HepG2 (cell line): ENCODE measurements around the gene DNAJC11. TPM values are rescaled to one million over a fixed set of nuclear protein-coding genes. Genes with fewer than 3 reads are reported as not detected.

ENCODE experiments used
- AKNA ChIP-seq: sonication (generic); formaldehyde crosslinking; IDR thresholded peaks from 2 replicates; pipeline ENCODE4 v1.4.0; 2020; ENCODE audit warnings: missing genetic modification reagents, borderline replicate concordance
- ASH2L ChIP-seq: fragments of 300-600, 200-600 bp; sonication (generic); IDR thresholded peaks from 2 replicates; pipeline ENCODE4 v1.7.0; 2017; ENCODE audit warnings: low read depth, mild to moderate bottlenecking, moderate library complexity, mixed read lengths, low read length; ENCODE audit not compliant: insufficient read length
- ELF3 ChIP-seq: IDR thresholded peaks from 2 replicates; pipeline ENCODE4 v1.6.1; 2016; ENCODE audit warnings: missing genetic modification reagents, missing compliant biosample characterization
- ERF ChIP-seq: IDR thresholded peaks from 2 replicates; pipeline ENCODE4 v1.6.1; 2018; ENCODE audit warnings: missing biosample characterization, missing genetic modification reagents
- HES4 ChIP-seq: sonication (generic); formaldehyde crosslinking; IDR thresholded peaks from 2 replicates; pipeline ENCODE4 v1.9.0; 2021; ENCODE audit warnings: mild to moderate bottlenecking, missing genetic modification reagents, borderline replicate concordance
- MYC ChIP-seq: sonication (generic); formaldehyde crosslinking; IDR thresholded peaks from 2 replicates; pipeline ENCODE4 v1.9.0; 2021; ENCODE audit warnings: missing genetic modification reagents, borderline replicate concordance
- NCOA2 ChIP-seq: sonication (generic); formaldehyde crosslinking; IDR thresholded peaks from 2 replicates; pipeline ENCODE4 v1.8.0; 2022; ENCODE audit warnings: inconsistent platforms
- NFE2L2 ChIP-seq: fragments of 150-350 bp; IDR thresholded peaks from 2 replicates; pipeline ENCODE4 v1.6.1; 2014; ENCODE audit warnings: low read length
- NPAS2 ChIP-seq: sonication (generic); formaldehyde crosslinking; IDR thresholded peaks from 2 replicates; pipeline ENCODE4 v1.8.0; 2022; ENCODE audit warnings: mild to moderate bottlenecking, missing genetic modification reagents, borderline replicate concordance
- RARA ChIP-seq: IDR thresholded peaks from 2 replicates; pipeline ENCODE4 v1.6.1; 2016; ENCODE audit warnings: missing genetic modification reagents, missing compliant biosample characterization
- TCF7 ChIP-seq: sonication (generic); IDR thresholded peaks from 2 replicates; pipeline ENCODE4 v1.6.1; 2016; ENCODE audit warnings: antibody characterized with exemption, low read depth
- ZNF205 ChIP-seq: IDR thresholded peaks from 2 replicates; pipeline ENCODE4 v1.6.1; 2018; ENCODE audit warnings: missing biosample characterization, missing genetic modification reagents
- ZNF333 ChIP-seq: sonication (generic); formaldehyde crosslinking; IDR thresholded peaks from 2 replicates; pipeline ENCODE4 v1.4.0; 2020; ENCODE audit warnings: mild to moderate bottlenecking, missing genetic modification reagents, borderline replicate concordance
- ZNF503 ChIP-seq: sonication (generic); formaldehyde crosslinking; IDR thresholded peaks from 2 replicates; pipeline ENCODE4 v1.4.0; 2020; ENCODE audit warnings: missing genetic modification reagents
- ZNF644 ChIP-seq: IDR thresholded peaks from 2 replicates; pipeline ENCODE4 v1.6.1; 2016; ENCODE audit warnings: low read depth
- ZNF746 ChIP-seq: sonication (generic); formaldehyde crosslinking; IDR thresholded peaks from 2 replicates; pipeline ENCODE4 v1.8.0; 2022; ENCODE audit warnings: mild to moderate bottlenecking, missing genetic modification reagents
- polyA plus RNA-seq, 8 experiments: library from polyadenylated mRNA; depleted of rRNA in 3 of 8; stranded (reverse) in 7 of 8; unstranded in 1 of 8; fragments of >200 nt; fragmentation: Illumina TruSeq in 4 of 8; extraction: Trizol in 4 of 8; gene quantifications; 2 replicates each; pipeline versions ENCODE4 v1.2.1 to v1.2.3, GENCODE V29; 2011 to 2016; ENCODE audit warnings: low read depth in 4 of 8, missing spikeins in 1 of 8, mixed read lengths in 1 of 8; ENCODE audit not compliant: insufficient read depth in 1 of 8
- total RNA-seq, 5 experiments: library from RNA; depleted of rRNA; stranded (reverse); fragments of >200 nt; fragmentation: Illumina TruSeq; extraction: Trizol; gene quantifications; 2 replicates each; pipeline ENCODE4 v1.2.3, GENCODE V29; 2016; ENCODE audit warnings: low read depth in 1 of 5
- TF ChIP-seq, protein P1 (sequence below): sonication (generic); formaldehyde crosslinking; conservative IDR thresholded peaks from 2 replicates; pipeline ENCODE4 v1.8.0; 2022; ENCODE audit warnings: low read depth, missing genetic modification reagents
- TF ChIP-seq, protein P2 (sequence below): sonication (generic); formaldehyde crosslinking; IDR thresholded peaks from 2 replicates; pipeline ENCODE4 v1.4.0; 2020; ENCODE audit warnings: low read depth, missing genetic modification reagents

The DNAJC11 gene
- total and polyA plus RNA-seq, 2 of the 13 experiments (the other 11 are each of a cell fraction or from before 2014, with no cell fraction given): 25.1 to 47.6 TPM

DNA sequence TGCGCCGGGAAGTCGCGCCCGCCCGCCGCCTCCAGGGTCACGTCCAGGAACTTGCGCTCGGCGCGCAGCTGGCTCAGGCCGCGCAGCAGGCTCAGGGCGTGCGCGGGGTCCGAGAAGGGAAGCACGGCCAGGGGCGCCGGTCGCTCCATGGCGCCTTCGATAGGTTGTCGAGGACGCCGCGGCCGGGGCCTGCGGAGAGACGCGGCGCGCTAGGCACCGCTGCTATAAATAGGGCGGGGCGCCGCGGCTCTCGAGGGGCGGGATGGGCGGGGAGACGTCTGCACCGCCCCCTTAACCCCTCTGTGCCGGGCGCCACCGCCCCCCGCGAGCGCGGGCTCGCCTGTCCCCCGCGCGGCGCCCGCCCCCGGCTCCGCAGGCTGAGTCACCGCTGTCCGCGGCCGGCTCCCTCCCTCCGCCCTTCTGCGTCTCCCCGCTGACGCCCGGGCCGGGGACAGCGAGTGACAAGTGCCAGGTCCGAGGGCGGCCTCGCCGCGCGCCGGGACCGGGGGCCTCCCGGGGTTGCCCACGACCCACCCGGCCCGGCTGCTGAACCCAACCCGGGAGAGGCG lies 98.9 kb downstream of the DNAJC11 start, which contains the start of gene KLHL21 (continued):
- TF ChIP-seq, protein P1, sequence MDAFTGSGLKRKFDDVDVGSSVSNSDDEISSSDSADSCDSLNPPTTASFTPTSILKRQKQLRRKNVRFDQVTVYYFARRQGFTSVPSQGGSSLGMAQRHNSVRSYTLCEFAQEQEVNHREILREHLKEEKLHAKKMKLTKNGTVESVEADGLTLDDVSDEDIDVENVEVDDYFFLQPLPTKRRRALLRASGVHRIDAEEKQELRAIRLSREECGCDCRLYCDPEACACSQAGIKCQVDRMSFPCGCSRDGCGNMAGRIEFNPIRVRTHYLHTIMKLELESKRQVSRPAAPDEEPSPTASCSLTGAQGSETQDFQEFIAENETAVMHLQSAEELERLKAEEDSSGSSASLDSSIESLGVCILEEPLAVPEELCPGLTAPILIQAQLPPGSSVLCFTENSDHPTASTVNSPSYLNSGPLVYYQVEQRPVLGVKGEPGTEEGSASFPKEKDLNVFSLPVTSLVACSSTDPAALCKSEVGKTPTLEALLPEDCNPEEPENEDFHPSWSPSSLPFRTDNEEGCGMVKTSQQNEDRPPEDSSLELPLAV: no peak
- TF ChIP-seq NPAS2 (CRISPR knock-in tag) (no peak), ELF3 (CRISPR knock-in tag) (peak; percentile 63), ZNF503 (CRISPR knock-in tag) (0 out of 2 replicates have a peak, but pooled peaks have one; percentile 45), ASH2L (no peak), NFE2L2 (no peak), ZNF333 (CRISPR knock-in tag) (no peak; the same call in 1 of the 2 replicates), ERF (CRISPR knock-in tag) (no peak; the same call in 1 of the 2 replicates), NCOA2 (CRISPR knock-in tag) (no peak; the same call in 1 of the 2 replicates), ZNF205 (CRISPR knock-in tag) (0 out of 2 replicates have a peak, but pooled peaks have one; percentile 39), RARA (CRISPR knock-in tag) (no peak), ZNF644 (CRISPR knock-in tag) (no peak), HES4 (CRISPR knock-in tag) (peak; percentile 22), ZNF746 (0 out of 2 replicates have a peak, but pooled peaks have one; percentile 77), AKNA (no peak), MYC (CRISPR knock-in tag) (no peak), TCF7 (no peak)
- TF ChIP-seq, protein P2, sequence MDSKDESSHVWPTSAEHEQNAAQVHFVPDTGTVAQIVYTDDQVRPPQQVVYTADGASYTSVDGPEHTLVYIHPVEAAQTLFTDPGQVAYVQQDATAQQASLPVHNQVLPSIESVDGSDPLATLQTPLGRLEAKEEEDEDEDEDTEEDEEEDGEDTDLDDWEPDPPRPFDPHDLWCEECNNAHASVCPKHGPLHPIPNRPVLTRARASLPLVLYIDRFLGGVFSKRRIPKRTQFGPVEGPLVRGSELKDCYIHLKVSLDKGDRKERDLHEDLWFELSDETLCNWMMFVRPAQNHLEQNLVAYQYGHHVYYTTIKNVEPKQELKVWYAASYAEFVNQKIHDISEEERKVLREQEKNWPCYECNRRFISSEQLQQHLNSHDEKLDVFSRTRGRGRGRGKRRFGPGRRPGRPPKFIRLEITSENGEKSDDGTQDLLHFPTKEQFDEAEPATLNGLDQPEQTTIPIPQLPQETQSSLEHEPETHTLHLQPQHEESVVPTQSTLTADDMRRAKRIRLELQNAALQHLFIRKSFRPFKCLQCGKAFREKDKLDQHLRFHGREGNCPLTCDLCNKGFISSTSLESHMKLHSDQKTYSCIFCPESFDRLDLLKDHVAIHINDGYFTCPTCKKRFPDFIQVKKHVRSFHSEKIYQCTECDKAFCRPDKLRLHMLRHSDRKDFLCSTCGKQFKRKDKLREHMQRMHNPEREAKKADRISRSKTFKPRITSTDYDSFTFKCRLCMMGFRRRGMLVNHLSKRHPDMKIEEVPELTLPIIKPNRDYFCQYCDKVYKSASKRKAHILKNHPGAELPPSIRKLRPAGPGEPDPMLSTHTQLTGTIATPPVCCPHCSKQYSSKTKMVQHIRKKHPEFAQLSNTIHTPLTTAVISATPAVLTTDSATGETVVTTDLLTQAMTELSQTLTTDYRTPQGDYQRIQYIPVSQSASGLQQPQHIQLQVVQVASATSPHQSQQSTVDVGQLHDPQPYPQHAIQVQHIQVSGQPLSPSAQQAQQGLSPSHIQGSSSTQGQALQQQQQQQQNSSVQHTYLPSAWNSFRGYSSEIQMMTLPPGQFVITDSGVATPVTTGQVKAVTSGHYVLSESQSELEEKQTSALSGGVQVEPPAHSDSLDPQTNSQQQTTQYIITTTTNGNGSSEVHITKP (CRISPR knock-in tag): peak; percentile 20; the same call in 1 of the 2 replicates
